ENCODE measurements around the gene NCKIPSD.

Gene NCKIPSD

DNA sequence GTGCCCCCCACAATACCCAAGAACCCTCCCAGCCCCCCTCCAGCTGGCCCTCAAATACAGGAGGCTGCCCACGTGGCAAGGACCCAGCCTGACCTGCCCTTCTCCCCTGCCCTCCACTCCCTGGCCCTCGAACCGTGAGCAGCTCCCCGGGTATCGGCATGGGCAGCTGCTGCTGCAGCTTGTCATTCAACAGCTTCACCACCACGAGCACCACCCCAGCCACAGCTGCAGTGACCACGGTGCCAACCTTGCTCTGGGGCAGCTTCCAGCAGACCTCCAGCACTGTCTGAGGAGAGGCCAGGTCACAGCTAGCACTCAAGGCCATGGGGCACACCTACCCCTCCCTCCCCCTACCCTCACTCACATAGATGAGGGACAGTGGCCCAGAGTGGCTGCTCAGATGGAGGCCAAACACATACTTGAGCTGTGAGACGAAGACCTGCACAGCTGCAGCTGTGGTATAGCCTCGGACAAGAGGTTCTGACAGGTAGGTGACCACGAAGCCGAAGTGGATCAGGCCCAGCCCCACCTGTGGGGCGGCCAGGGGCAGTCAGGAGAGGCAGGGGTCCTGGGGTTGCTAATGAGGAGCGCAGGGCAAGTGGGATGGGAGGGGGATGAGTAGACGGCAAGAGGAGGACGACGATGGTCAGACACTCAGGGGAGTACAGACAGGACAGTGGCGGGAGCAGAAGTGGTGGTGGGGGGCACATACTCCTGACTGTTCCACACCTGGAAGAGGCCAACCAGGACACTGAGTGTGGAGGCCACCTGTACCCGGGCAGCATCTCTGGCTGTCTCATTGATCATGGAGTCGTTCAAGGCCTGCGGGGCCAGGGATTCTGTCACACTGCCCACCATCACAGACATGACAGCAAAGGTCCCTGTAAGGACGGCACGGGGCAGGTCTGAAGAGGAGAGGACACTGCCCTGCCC, 53.9 kb downstream of the NCKIPSD start:
- CTCF ChIA-PET = interaction anchor here (0.5 kb wide), 1 partner anchor 84 kb away, joined by 4 read pairs; no protein-coding TSS in a partner anchor

DNA sequence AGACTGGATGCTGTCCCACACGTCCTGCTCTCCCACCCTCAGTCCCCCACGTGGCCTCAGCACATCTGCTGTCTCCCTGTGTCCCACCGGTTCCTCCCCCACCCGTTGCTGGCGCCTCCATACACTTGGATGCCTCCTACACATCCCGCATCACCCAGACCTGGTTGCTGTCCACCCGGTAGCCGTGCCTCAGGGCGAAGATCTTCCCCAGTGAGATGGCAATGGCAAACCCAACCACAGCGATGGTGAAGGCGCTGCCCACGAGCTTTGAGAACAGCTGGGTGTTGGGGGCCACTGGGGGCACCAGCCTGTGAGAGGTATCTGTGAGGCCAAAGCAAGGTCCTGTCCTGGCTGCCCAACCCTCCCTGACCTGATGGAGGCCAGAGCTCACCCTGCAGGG, 54.9 kb downstream of the NCKIPSD start:
- ChIA-PET POLR2A (no interaction called here), CTCF (no interaction called here)
- Histone ChIP-seq H3K4me3 (ENCODE audit: low read depth, low read length) (no peak overlapping the region), H3K27ac (ENCODE audit: extremely low read depth, low read depth, low read length) (no peak overlapping the region), H3K36me3 (ENCODE audit: control insufficient read depth in 2 of 2, insufficient read depth in 1 of 2, low read length in 2 of 2) (peaks cover 0 to 81% of the 10 kb centered on the region in 2 experiments; a peak in 1 of 3 replicates), H3K4me1 (ENCODE audit: control insufficient read depth, insufficient read depth, low read length) (no peaks in the 10 kb centered on the region), H3K9me3 (ENCODE audit: control insufficient read depth, insufficient read depth, low read depth, low read length) (no peaks in the 10 kb centered on the region)
- TF ChIP-seq ZNF747 (tag by site-specific recombination; IDR thresholded peaks at IDR 0.05) (no peak), ZIC2 (tag by site-specific recombination; IDR thresholded peaks at IDR 0.05) (no peak), ZBTB8A (tag by site-specific recombination; IDR thresholded peaks at IDR 0.05) (no peak), ZNF791 (tag by site-specific recombination; IDR thresholded peaks at IDR 0.05) (no peak), ZNF555 (tag by site-specific recombination; conservative IDR thresholded peaks at IDR 0.05) (no peak), PRDM1 (tag by site-specific recombination; IDR thresholded peaks at IDR 0.05) (no peak)
- TF ChIP-seq, protein P1, sequence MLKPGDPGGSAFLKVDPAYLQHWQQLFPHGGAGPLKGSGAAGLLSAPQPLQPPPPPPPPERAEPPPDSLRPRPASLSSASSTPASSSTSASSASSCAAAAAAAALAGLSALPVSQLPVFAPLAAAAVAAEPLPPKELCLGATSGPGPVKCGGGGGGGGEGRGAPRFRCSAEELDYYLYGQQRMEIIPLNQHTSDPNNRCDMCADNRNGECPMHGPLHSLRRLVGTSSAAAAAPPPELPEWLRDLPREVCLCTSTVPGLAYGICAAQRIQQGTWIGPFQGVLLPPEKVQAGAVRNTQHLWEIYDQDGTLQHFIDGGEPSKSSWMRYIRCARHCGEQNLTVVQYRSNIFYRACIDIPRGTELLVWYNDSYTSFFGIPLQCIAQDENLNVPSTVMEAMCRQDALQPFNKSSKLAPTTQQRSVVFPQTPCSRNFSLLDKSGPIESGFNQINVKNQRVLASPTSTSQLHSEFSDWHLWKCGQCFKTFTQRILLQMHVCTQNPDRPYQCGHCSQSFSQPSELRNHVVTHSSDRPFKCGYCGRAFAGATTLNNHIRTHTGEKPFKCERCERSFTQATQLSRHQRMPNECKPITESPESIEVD (tag by site-specific recombination; IDR thresholded peaks at IDR 0.05) = no peak

More for the DNA sequence above, 53.9 kb downstream of the NCKIPSD start:
- no peaks in the 10 kb centered on the region for H3K4me1 ChIP-seq (ENCODE audit: control insufficient read depth, insufficient read depth, low read length)
- H3K9me3 ChIP-seq (ENCODE audit: control insufficient read depth, insufficient read depth, low read depth, low read length) = no peaks in the 10 kb centered on the region
- H3K36me3 ChIP-seq (ENCODE audit: control insufficient read depth in 2 of 2, insufficient read depth in 1 of 2, low read length in 2 of 2) = peaks cover 0 to 72% of the 10 kb centered on the region in 2 experiments; a peak in 1 of 3 replicates
- TF ChIP-seq, protein P2, sequence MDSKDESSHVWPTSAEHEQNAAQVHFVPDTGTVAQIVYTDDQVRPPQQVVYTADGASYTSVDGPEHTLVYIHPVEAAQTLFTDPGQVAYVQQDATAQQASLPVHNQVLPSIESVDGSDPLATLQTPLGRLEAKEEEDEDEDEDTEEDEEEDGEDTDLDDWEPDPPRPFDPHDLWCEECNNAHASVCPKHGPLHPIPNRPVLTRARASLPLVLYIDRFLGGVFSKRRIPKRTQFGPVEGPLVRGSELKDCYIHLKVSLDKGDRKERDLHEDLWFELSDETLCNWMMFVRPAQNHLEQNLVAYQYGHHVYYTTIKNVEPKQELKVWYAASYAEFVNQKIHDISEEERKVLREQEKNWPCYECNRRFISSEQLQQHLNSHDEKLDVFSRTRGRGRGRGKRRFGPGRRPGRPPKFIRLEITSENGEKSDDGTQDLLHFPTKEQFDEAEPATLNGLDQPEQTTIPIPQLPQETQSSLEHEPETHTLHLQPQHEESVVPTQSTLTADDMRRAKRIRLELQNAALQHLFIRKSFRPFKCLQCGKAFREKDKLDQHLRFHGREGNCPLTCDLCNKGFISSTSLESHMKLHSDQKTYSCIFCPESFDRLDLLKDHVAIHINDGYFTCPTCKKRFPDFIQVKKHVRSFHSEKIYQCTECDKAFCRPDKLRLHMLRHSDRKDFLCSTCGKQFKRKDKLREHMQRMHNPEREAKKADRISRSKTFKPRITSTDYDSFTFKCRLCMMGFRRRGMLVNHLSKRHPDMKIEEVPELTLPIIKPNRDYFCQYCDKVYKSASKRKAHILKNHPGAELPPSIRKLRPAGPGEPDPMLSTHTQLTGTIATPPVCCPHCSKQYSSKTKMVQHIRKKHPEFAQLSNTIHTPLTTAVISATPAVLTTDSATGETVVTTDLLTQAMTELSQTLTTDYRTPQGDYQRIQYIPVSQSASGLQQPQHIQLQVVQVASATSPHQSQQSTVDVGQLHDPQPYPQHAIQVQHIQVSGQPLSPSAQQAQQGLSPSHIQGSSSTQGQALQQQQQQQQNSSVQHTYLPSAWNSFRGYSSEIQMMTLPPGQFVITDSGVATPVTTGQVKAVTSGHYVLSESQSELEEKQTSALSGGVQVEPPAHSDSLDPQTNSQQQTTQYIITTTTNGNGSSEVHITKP (tag by site-specific recombination; IDR thresholded peaks at IDR 0.05) = 0 out of 2 replicates have a peak, but pooled peaks have one; percentile 31
- TF ChIP-seq ZNF221 (tag by site-specific recombination; IDR thresholded peaks at IDR 0.05; ENCODE audit: borderline replicate concordance) = no peak
- H3K4me3 ChIP-seq (ENCODE audit: low read depth, low read length) = no peak overlapping the region
- POLR2A ChIA-PET = interaction anchor here (0.6 kb wide), 1 partner anchor 489 kb away, joined by 4 read pairs; no protein-coding TSS in a partner anchor
- H3K27ac ChIP-seq (ENCODE audit: extremely low read depth, low read depth, low read length) = no peak overlapping the region

DNA sequence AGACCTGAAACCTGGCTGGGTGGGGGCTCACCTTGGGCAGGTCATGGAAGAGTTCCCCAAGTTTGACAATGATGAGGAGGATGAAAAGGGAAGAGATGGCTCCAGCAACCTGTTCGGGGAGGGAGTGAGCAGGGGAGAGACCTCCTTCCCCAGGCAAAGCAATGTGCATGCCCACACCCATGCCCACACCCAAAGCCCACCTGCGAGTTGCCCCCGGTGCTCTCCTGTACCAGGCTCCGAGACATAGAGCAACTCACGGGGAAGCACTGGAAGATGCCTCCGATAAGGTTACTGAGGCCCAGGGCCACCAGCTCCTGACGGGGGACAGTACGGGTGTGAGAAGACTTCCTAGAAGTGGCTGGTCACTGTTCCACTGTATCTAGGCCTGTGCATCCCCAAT, 55.3 kb downstream of the NCKIPSD start:
- ChIA-PET POLR2A (no interaction called here), CTCF (no interaction called here)
- H3K27ac ChIP-seq (ENCODE audit: extremely low read depth, low read depth, low read length) = no peak overlapping the region
- H3K36me3 ChIP-seq (ENCODE audit: control insufficient read depth in 2 of 2, insufficient read depth in 1 of 2, low read length in 2 of 2) = peaks cover 0 to 85% of the 10 kb centered on the region in 2 experiments; a peak in 1 of 3 replicates
- no peak overlapping the region for H3K4me3 ChIP-seq (ENCODE audit: low read depth, low read length)
- no peaks in the 10 kb centered on the region for H3K4me1 ChIP-seq (ENCODE audit: control insufficient read depth, insufficient read depth, low read length)
- no peaks in the 10 kb centered on the region for H3K9me3 ChIP-seq (ENCODE audit: control insufficient read depth, insufficient read depth, low read depth, low read length)
- TF ChIP-seq YY1 (tag by site-specific recombination; IDR thresholded peaks at IDR 0.05) (no peak), ZNF658 (tag by site-specific recombination; IDR thresholded peaks at IDR 0.05) (no peak), FEZF1 (tag by site-specific recombination; IDR thresholded peaks at IDR 0.05) (no peak), ZNF266 (tag by site-specific recombination; IDR thresholded peaks at IDR 0.05; ENCODE audit: low read depth) (no peak), ZNF677 (tag by site-specific recombination; IDR thresholded peaks at IDR 0.05) (no peak), ZNF140 (tag by site-specific recombination; IDR thresholded peaks at IDR 0.05) (no peak), KLF16 (tag by site-specific recombination; IDR thresholded peaks at IDR 0.05) (no peak), ZNF23 (tag by site-specific recombination; IDR thresholded peaks at IDR 0.05; ENCODE audit: borderline replicate concordance) (no peak), BCL11A (tag by site-specific recombination; IDR thresholded peaks at IDR 0.05; ENCODE audit: low read depth) (no peak), ZNF560 (tag by site-specific recombination; IDR thresholded peaks at IDR 0.05; ENCODE audit: borderline replicate concordance) (no peak)
- TF ChIP-seq, protein P3, sequence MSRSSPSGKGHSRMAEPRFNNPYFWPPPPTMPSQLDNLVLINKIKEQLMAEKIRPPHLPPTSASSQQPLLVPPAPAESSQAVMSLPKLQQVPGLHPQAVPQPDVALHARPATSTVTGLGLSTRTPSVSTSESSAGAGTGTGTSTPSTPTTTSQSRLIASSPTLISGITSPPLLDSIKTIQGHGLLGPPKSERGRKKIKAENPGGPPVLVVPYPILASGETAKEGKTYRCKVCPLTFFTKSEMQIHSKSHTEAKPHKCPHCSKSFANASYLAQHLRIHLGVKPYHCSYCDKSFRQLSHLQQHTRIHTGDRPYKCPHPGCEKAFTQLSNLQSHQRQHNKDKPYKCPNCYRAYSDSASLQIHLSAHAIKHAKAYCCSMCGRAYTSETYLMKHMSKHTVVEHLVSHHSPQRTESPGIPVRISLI (tag by site-specific recombination; IDR thresholded peaks at IDR 0.05) = no peak
- TF ChIP-seq, protein P4, sequence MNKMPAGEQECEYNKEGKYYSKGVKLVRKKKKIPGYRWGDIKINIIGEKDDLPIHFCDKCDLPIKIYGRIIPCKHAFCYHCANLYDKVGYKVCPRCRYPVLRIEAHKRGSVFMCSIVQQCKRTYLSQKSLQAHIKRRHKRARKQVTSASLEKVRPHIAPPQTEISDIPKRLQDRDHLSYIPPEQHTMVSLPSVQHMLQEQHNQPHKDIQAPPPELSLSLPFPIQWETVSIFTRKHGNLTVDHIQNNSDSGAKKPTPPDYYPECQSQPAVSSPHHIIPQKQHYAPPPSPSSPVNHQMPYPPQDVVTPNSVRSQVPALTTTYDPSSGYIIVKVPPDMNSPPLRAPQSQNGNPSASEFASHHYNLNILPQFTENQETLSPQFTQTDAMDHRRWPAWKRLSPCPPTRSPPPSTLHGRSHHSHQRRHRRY (tag by site-specific recombination; IDR thresholded peaks at IDR 0.05) = no peak

All from HEK293 (cell line).